Measurements from ENCODE around the gene DDX20.
"Not testable (repeated sequence)": the region's sequence is repeated elsewhere in the genome, so short reads cannot be mapped to it uniquely, and the experiment has no call there.

The DDX20 gene

GRCh38 chr1:111733183-111733991 lies 22.3 kb upstream of the DDX20 start:
- no peak for DNase-seq (ENCODE audit: low spot score)

DNA sequence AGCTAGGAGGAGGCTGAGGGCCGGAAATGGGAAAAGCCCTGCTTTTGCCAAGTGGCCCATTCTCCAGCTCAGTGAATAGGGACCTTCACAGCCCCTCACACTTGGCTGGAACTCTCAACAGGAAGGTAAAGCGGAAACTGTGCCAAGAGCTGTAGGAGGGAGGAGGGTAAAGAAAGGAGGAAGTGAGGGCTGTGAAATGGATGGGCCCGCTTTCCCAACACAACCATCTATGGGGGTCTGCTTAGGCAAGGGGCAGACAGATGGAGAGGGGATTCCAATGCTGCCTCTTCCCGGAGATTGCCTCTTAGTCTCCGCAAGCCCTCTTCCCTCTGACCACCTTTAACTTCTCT lies 21.7 kb upstream of the DDX20 start:
- no peak for DNase-seq (ENCODE audit: low spot score)

DNA sequence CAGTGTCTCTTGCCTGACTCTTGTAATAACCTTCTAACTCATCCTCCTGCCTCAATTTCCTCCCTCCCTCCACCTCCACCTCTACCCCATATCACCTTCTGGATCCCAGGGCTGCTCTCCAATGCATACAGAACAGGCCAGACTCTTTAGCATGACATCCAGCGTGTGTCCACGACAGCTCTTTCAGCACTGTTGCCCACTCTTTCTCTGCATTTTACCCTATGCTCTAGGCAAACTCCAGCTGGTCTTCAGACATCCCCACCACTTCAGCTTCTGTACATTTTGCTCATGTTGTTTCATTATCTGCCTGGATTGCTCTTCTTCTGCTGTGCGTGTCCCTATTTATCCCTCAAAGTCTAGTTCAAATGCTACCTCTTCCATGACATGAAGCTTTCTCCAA lies 21.3 kb upstream of the DDX20 start:
- no peak for DNase-seq (ENCODE audit: low spot score)

- no peak for DNase-seq (ENCODE audit: low spot score)
Observed at GRCh38 chr1:111734856-111735255, 20.8 kb upstream of the DDX20 start.

DNA sequence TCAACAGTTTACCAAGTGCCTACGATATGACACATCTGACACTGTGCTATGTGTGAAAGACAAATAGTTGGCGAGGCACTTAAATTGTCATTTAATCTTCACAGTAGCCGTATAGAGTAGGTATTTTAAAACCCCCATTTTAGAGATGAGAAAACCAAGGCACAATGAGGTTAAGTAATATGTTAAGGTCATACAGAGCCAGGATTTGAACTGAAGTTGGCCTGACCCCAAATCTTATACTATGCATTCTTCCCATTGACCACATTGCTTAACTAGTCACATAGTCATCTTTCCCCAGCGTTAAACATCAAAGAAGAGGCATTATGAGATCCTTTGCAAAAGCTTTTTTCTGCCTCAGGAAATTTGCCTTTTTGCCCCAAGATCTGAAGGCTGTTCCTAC lies 20.4 kb upstream of the DDX20 start:
- DNase-seq (ENCODE audit: low spot score): no peak

- no peak for DNase-seq (ENCODE audit: low spot score)
Observed at GRCh38 chr1:111735858-111736544, 19.7 kb upstream of the DDX20 start.

DNA sequence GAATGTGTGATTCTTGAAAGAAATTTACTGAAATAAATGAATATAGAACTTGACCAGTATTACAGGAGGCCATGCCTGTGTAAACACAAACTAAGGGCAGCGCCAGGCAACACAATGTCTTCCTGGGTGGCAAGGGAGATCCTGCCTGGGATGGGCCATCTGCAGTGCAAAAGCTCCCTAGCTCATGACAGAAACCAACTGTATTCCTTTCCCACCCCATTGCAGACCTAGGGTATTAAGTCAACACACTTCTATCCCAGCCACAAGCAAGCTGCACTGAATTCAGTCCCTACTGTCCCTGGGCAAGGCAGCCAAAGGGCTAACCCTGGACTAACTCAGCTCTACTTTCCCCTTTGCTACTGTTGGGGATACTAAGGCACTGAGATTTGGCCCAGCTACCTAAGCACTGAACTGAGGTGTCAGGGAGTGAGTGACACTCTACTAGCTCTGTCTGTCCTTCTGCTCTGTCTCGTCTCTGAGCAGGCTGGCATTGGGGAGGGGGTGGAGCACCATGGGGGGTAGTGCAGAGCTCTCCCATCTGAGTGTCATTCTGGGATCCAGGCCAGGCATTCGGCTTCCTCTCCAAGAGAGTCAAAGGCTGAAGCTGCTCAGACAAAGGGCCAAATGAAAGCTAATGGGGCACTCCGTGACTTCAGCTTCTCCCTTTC lies 19.0 kb upstream of the DDX20 start:
- DNase-seq (ENCODE audit: low spot score): no peak

- no peak for DNase-seq (ENCODE audit: low spot score)
Observed at GRCh38 chr1:111737216-111738132, 18.2 kb upstream of the DDX20 start.

- no peak for DNase-seq (ENCODE audit: low spot score)
Observed at GRCh38 chr1:111738133-111738435, 17.6 kb upstream of the DDX20 start.

GRCh38 chr1:111738436-111739193 lies 17.1 kb upstream of the DDX20 start:
- peak; percentile 72 for DNase-seq (ENCODE audit: low spot score)

DNA sequence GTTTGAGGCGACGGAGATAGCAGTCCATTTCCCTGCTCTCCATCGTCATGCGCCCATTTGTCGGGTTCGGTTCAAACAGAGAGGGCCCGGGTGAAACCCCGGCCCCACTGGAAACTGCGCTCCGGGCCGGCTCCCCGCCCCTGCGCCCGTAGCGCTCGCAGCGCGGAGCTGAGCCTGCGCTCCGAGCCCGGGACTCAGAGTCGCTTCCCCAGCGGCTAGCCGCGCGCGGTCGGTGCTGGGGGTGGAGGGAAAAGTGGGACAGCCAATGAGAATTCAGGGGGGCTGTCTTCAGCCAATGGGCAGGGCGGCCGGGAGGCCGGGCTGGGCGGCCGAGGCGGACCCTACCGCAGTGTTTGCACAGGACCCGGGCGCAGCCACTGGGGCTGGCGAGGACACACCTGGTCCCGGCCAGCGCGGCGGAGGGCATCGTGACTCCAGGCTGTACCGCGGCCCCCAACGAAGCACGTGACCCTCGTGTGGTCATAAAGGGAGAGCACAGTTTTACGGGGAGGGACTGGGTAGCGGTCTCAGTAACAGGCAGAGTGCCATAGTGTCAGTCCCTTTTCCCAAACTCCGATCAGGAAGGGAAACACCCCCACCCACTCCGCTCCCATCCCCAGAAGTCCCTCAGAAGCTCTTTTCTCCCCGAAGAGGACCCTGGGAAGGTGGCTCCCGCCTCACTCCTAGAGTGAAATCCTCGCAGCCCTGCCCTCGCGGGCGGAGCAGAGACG lies 16.3 kb upstream of the DDX20 start, which contains the start of gene INKA2:
Gene INKA2, minus strand, starts transcription at position 202 of the 731 bp plus-strand sequence. Its CDS starts 153 bp downstream, at position 49.
- peak; percentile 91 for DNase-seq (ENCODE audit: low spot score)

- DNase-seq (ENCODE audit: low spot score): peak; percentile 35
Observed at GRCh38 chr1:111739925-111740765, 15.6 kb upstream of the DDX20 start.

GRCh38 chr1:111742292-111742691 lies 13.4 kb upstream of the DDX20 start:
- not testable (repeated sequence) for DNase-seq (ENCODE audit: low spot score)

DNA sequence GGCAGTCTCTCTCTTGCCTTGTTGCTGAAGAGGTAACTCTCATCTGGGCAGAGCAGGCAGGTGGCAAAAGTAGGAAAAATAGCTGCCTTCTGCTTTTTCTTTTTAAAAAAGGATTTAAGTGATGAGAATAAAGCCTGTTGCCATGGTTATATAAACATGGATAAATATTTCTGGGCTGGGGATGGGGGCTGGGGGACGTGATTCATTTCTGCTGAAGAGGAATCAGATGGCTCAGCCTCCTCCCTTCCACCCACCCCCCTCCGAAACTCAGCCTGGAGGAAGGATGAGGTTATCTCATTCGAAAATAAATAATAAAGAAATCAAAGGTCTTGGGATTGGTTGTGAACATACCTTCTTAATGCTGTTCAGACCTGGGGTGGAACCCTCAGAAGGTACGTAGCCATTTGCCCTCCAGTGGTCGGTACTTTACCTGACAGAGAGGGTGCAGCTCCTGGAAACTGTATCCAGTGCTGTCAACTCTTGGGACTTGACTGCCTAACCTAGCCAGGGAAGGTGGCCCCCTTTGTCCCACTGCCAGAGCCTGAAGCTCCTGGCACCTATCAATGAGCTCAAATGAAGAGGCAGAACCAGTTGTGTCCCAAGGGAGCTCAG lies 12.7 kb upstream of the DDX20 start:
- DNase-seq (ENCODE audit: low spot score): no peak

DNA sequence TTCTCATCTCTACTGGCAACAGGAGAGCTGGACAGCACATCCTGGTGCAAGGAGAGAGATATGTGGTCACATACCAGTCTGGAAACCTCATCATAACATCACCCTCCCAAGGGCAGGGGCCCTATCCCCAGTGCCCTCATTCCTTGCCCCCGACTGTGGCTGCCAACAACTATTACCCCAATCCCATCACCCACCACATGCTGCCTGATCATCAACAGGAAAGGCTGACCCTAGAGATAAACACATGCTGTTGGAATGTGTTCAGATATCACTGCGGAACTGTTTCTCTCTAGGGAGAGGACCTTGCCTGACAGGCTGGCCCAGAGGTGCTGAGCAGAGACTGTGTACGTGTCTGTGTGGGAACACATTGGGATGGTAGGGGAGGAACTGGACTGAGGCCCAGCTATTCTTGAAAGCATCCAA lies 12.0 kb upstream of the DDX20 start:
- DNase-seq (ENCODE audit: low spot score): no peak

DNA sequence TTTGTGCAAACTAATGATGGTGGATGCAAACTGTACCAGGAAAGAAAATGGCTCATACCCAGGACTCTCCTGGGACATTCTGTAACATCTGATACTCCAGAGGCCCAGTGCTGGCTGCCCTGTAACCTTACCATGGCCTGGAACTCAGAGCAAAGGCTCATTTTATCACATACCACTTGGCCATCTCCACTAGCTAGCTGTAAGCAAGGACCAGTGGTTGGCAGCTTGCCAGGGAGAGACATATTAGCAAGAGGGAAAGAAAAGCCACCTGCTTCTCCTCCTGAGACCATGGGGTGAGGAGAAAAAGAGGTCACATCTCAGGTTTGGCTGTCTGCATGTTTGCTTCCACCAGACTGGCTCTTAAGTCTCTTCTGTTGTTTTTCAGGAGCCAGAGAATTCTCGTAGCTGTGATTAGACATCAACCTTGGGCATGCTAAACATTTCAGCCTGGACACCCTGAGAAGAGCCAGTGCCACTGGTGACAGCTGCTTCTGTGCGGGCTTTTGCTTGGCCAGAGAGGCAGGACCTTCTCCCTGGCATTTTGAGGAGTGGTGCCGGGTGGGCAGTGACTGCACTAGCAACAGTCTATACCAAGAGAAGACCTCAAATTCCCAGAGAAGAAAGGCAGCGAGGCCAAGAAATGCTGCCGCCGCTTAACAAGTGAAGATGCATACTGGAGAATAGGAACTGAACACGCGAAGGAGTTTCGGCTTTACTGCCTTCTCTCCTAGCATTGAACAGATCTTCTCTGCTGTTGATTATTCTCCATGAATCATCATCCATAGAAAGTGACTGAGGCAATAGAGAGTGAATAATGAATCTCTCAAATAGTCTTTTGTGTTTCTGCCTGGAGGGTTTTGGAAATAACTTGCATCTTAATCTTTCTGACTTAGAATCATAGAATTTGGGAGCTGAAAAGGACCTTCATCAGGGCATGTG lies 9.8 kb upstream of the DDX20 start:
- DNase-seq (ENCODE audit: low spot score): no peak

GRCh38 chr1:111746614-111746999 lies 9.1 kb upstream of the DDX20 start:
- DNase-seq (ENCODE audit: low spot score): no peak

- peak; percentile 88 for DNase-seq (ENCODE audit: low spot score)
Observed at GRCh38 chr1:111747282-111747734, 8.4 kb upstream of the DDX20 start.

All from LoVo (cell line).